ENCODE measurements around the gene DAPP1. TPM values are rescaled to one million over a fixed set of nuclear protein-coding genes. Genes with fewer than 3 reads are reported as not detected.

DAPP1 gene
- total RNA-seq = not detected in 2 replicates

GRCh38 chr4:99816545-99817308 is at the start of gene DAPP1:
Gene DAPP1, plus strand, starts transcription at chr4:99816827. Its CDS starts 87 bp downstream, at chr4:99816914.

GRCh38 chr4:99894161-99894997 is 77.8 kb downstream of the DAPP1 start, which contains the start of gene LAMTOR3:
Gene LAMTOR3, minus strand, starts transcription at chr4:99894427. Its CDS starts 464 bp downstream, at chr4:99893963.

Other genes with a start within 250 kb of the DAPP1 start
- 0.11 TPM in 1 of 2 replicates, not detected in the other for gene MTTP, start 242.0 kb upstream of the DAPP1 start, total RNA-seq
- gene C4orf54, start 159.0 kb upstream of the DAPP1 start, total RNA-seq = under 0.01 TPM in 1 of 2 replicates, not detected in the other
- gene LAMTOR3, start 77.6 kb downstream of the DAPP1 start, total RNA-seq = 39.5 and 45.5 TPM in 2 replicates
- gene DNAJB14, start 129.8 kb downstream of the DAPP1 start, total RNA-seq = 42.2 and 43.5 TPM in 2 replicates
- 226 and 741 TPM in 2 replicates for gene H2AZ1, start 133.4 kb downstream of the DAPP1 start, total RNA-seq